COR-L47 (cell line): ENCODE data around the gene GH2.
"Not testable (repeated sequence)": the region's sequence is repeated elsewhere in the genome, so short reads cannot be mapped to it uniquely, and the experiment has no call there.

Experiments used
- DNase-seq: peaks from one replicate; lab custom pipeline; 2025; lab: John Stamatoyannopoulos, UW

Gene GH2

GRCh38 chr17:63881935-63882601 lies at the start of gene GH2:
TSS of gene GH2 (minus strand) at chr17:63881944. CDS start at chr17:63881801, 143 bp downstream.
- DNase-seq: peak; percentile 20

DNA sequence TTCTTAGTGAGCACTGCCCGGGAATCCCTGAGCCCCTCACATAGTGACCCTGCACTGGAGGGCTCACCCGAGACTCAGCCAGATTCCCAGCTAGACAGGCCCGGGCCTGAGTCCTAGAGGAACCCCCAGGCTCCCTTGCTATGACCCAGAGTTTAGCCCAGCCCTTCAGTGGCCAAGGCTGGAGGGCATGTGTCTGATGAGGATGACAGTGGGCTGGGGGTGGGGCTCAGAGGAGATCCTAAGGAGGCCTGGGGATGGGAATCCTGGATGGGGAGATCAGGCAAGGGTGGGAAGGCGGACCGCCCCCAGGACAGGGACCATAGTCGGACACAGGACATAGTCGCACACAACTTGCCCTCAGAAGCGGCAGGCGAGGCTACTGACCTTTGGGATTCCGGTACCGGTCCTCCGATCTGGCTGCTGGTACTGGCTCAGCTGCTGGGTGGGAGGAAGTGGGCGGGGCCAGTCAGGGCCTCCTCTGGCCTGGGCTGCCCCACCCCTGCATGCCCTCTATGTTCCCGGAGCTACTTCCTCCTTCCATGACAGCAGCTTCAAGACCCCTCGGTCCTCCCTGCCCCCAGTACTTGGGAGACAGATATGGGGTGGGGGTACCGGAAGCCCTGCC lies 49.3 kb upstream of the GH2 start:
- no peak for DNase-seq

DNA sequence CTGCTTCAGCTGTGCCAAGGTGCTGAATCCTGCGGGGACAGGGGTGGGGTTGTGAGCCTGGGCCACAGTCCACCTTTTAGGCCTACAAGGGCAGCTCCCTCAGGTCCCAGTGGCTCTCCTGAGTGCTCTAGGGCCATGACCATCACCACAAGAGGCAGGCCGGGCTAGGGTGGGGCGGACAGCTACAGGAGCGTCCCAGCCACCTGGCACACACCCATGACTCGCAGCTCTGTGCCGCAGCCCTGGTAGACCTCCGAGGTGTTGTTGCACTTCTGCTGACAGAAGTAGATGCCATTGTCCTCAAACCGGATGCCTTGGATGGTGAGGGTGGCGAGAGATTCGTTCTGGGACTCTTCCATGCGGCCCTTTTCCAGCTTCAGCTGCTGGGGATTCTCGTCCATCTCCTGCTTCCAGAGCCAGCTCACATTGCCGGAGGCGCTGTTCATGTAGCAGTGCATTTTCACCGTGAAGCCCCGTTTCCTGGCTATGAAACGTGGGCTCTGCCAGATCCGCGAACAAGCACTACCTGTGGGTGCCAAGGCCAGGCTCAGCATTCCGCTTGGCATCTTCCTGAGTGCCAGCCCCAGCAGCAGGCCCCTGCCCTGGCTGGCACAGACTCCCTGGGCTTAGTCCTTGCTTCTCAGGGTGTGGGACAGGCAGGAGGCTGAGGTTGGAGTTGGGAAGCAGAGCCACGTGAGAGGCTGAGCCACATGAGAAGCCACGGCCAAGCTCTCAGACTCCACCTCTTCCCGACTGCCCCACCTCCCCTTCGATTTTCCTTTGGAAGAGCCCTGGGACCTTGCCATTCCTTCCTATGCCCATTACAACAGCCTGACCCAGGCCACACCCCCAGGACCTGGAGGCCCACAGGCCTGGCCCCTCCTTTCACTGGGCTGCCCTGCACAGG lies 48.4 kb upstream of the GH2 start:
- DNase-seq: no peak

DNA sequence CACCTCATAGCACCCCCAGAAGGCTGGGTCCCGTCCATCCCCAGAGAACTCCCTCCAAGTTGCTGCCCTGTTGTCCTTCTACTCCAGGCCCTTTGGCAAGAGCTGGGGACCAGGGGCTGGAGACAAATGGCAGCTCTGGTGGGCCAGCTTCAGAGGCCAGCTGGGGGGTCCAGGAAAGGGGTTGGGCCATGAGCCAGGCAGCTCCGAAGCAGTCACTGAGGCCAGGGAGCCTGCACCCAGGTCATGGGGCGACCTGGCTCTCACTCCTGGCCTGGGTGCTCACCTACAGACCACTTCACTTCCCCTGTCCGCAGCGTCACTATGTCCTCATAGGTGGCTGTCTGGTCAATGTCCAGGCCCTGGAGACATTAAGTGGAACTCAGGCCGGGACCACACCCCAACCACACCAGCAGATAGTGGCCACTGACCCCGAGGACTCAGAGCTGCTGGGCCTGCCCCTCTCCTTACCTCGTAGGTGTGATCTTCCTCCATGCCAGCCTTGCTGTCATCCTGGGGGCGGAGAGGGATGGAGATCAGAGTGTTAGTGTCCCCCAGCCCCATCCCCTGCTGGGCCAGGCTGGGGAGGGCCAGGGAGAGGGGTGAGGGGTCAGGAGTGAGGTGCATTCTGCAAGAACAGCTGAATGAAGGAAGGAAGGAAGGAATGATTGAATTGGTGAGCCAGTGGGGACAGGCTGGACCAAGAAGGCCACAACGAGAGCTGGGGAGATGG lies 47.4 kb upstream of the GH2 start:
- DNase-seq: no peak

DNA sequence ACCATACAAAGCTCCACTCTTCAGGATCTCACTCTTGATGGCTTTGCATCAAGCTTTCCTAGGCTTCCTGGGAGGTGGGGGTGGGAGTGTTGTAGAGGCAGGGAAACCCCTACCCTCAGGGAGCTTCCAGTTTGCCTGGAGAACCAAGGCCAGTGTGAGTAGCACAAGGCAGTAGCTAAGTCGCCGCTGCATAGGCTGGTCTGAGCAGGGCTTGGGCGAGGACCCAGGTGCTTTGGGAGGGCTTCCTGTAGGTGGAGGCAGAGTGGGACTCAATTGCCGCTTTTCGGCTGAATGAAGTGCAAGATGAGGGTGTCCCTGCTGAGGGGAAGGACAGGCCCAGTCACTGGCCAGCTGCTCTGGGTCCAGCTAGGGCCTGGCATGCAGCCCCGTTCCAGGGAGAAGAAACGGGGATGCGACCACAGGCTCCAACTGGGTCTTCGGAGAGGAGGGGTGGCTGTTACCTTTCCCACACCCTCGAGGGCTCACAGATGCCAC lies 46.5 kb upstream of the GH2 start:
- DNase-seq: no peak

DNA sequence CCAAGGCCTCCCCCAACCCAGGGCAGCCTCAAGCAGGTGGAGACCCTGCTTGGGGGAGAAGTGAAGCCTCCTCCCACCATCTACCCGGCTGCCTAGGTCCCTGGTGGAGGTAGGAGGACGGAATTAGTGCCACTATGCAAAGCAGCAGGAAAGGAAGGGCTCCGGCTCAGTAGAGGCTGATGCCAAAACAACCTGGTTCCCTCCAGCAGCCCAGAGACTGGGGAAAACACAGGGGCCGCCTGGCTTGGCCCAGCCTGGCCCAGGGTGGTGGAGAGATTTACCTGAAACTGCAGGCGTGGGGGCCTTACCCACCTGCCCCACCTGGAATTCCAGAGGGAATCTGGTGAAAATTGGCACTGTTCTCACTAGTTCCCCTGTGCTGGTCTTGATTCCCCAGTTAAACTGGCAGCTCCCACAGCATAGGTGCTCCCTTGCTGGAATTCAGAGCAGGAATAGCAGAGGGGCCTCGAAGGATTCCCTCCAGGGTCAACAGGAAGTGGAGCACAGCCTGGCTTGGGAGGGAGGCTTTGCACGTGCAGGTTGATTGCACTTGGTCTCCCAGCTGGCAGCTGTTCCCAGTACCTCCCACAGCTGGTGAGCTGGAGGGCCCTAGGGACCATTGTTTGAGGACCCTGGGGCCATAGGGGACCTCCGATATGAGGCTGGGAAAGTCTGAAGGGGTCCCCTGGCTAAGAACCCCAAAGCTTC lies 45.9 kb upstream of the GH2 start:
- no peak for DNase-seq

- DNase-seq: no peak
Measured at GRCh38 chr17:63926164-63926563, 44.4 kb upstream of the GH2 start.

- DNase-seq: no peak
Measured at GRCh38 chr17:63925615-63926014, 43.9 kb upstream of the GH2 start.

- not testable (repeated sequence) for DNase-seq
Measured at GRCh38 chr17:63922402-63922801, 40.7 kb upstream of the GH2 start.

DNA sequence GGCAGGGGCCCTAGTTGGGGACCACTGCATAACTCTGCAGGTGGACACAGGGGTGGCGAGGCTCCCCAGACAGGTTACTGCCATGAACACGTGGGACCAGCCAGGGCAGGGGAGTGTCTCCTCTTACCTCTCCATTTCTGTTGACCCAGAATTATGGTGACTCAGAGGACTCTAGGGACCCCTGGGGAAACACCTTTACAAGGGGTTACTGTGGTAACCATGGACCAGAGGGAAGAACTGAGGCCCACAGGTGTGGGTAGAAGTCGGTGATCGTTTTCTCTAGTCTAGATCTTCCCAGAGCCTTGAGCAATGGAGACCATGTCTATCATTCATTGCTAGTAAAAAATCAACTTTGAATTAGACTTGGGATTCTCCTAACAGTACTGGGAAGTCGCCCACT lies 39.0 kb upstream of the GH2 start:
- not testable (repeated sequence) for DNase-seq

DNA sequence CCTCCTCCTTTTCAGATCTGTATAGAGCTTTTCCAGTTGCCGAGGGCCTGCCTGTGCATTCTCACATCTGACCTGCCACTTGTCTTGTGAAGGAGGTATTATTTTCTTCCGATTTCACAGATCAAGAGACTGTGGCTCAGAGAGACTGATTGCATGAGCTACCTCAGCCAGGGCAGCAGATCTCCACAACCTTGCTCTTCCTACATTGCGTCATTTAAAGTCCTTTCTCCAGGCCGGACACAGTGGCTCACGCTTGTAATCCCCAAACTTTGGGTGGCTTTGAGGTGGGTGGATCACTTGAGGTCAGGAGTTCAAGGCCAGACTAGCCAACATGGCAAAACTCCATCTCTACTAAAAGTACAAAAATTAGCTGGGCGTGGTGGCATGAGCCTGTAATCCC lies 38.3 kb upstream of the GH2 start:
- not testable (repeated sequence) for DNase-seq

DNA sequence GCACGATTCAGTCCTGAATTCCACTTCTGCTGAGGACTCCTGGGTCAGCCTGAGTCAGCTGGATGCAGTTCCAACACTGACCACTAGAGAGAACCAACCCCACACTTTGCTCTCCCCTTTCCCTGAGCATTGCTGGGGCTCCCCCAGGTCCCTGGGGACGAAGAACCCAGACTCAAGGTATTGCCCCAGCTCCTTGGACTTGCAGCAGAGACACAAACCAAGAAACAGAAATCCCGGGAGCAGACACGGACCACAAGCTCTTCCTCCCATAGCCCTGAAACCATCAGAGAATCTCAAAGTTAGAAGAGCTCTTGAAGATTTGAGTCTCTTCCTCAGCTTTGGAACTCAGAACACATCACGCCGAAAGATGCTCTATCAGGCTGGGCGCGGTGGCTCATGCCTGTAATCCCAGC lies 37.6 kb upstream of the GH2 start:
- DNase-seq: peak; percentile 23

GRCh38 chr17:63918789-63919305 lies 37.1 kb upstream of the GH2 start, which contains the start of gene GH1:
TSS of gene GH1 (minus strand) at chr17:63918839. CDS start at chr17:63918776, 63 bp downstream.
- not testable (repeated sequence) for DNase-seq

GRCh38 chr17:63918305-63918704 lies 36.6 kb upstream of the GH2 start:
- DNase-seq: no peak

GRCh38 chr17:63917646-63918045 lies 35.9 kb upstream of the GH2 start:
- no peak for DNase-seq

GRCh38 chr17:63917206-63917605 lies 35.5 kb upstream of the GH2 start:
- not testable (repeated sequence) for DNase-seq

- no peak for DNase-seq
Measured at GRCh38 chr17:63916566-63917185, 34.9 kb upstream of the GH2 start.

- not testable (repeated sequence) for DNase-seq
Measured at GRCh38 chr17:63915753-63916152, 34.0 kb upstream of the GH2 start.

DNA sequence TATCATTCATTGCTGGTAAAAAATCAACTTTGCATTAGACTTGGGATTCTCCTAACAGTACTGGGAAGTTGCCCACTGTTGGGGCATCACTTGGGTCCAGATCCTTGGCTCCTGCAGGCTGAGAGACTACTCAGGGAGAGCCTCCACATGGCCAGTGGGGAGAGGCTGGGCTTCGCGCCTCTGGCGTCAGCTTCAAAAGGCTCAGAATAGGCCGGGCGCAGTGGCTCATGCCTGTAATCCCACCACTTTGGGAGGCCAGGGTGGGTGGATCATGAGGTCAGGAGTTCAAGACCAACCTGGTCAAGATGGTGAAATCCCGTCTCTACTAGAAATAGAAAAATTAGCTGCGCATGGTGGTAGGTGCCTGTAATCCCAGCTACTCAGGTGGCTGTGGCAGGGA lies 32.7 kb upstream of the GH2 start:
- DNase-seq: no peak

DNA sequence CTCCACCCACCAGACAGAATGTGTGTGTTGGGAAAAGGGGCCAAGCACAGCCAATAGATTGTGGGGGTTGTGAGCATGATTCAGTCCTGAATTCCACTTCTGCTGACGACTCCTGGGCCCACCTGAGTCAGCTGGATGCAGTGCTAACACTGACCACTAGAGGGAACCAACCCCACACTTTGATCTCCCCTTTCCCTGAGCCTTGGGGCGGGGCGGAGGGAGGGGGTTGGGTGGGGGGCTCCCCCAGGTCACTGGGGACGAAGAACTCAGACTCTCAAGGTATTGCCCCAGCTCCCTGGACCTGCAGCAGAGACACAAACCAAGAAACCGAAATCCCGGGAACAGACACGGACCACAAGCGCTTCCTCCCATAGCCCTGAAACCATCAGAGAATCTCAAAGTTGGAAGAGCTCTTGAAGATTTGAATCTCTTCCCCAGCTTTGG lies 29.9 kb upstream of the GH2 start:
- DNase-seq: no peak
